GM13976 (cell line): ENCODE data around the gene SYNE2.
"Not testable (repeated sequence)": the region's sequence is repeated elsewhere in the genome, so short reads cannot be mapped to it uniquely, and the experiment has no call there.

Source experiments
- DNase-seq: peaks from one replicate; pipeline ENCODE4 v3.0.0; 2012; ENCODE audit warnings: low spot score
- in situ Hi-C: fragments of 300-500 bp; cut with MboI; formaldehyde crosslinking; loops from one replicate; pipeline ENCODE4 v1.12.0; 2022; ENCODE audit warnings: low sequenced_read_pairs, mixed read lengths, inconsistent platforms; ENCODE audit not compliant: unreplicated experiment
- TF ChIP-seq, protein P1 (sequence below): IDR thresholded peaks from 2 replicates; pipeline ENCODE4 v1.5.1; 2012; ENCODE audit warnings: borderline replicate concordance, mild to moderate bottlenecking; ENCODE audit not compliant: insufficient read depth; ENCODE audit errors: extremely low read depth, missing control alignments, control extremely low read depth

The SYNE2 gene

DNA sequence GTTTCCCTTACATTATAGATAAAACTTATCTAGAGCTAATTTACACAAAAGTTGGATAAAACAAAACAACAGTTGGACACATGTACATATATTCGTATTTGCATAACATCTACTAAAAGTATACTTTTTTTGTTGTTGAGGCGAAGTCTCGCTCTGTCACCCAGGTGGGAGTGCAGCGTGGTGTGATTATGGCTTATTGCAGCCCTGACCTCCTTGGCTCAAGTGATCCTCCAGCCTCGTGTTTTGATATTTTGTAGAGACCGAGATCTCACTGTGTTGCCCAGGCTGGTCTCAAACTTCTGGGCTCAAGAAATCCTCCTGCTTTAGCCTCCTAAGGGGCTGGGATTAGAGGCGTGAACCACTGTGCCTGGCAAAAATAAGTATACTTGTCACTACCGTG lies 9.4 kb downstream of the SYNE2 start:
- DNase-seq, result no peak
- TF ChIP-seq, protein P1, sequence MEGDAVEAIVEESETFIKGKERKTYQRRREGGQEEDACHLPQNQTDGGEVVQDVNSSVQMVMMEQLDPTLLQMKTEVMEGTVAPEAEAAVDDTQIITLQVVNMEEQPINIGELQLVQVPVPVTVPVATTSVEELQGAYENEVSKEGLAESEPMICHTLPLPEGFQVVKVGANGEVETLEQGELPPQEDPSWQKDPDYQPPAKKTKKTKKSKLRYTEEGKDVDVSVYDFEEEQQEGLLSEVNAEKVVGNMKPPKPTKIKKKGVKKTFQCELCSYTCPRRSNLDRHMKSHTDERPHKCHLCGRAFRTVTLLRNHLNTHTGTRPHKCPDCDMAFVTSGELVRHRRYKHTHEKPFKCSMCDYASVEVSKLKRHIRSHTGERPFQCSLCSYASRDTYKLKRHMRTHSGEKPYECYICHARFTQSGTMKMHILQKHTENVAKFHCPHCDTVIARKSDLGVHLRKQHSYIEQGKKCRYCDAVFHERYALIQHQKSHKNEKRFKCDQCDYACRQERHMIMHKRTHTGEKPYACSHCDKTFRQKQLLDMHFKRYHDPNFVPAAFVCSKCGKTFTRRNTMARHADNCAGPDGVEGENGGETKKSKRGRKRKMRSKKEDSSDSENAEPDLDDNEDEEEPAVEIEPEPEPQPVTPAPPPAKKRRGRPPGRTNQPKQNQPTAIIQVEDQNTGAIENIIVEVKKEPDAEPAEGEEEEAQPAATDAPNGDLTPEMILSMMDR, result no peak
- in situ Hi-C loops, result no loop called here

DNA sequence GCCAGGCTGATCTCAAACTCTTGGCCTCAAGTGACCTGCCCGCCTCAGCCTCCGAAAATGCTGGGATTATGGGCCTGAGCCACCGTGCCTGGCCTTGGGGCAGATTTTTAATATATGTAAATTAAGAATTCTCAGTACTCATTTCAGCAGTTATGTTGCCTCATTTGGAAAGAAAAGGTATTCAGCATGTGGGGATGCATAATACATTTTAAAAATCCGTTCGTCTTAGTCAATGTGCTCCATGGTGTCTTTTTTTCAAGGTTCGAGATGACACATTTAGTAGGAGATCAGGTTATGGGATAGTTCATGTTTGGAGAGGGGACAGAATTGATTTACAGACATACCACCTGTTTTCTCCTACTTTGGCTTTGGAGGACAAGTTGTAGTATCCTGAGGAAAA lies 10.2 kb downstream of the SYNE2 start:
- in situ Hi-C loops, result no loop called here

DNA sequence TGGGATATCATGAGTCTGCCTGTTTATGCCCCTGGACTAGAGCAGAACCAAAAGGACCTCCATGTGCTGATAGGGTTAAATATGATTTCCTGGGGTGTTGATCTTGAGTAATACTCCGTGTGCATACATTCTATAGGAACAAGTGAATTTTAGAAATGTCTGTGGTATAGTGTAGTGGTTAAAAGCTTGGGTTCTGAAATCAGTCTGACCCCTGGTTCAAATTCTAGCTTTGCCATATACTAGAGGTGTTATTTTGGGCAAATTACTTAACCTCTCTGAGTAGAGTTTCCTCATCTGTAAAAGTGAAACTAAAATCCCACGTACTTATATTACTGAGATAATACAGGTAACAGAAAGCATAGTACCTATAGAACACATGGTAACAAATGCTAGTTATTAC lies 12.0 kb downstream of the SYNE2 start:
- DNase-seq, in situ Hi-C loops: not testable (repeated sequence)

More for the DNA sequence above, 10.2 kb downstream of the SYNE2 start:
- DNase-seq, result no peak
- TF ChIP-seq, protein P1, result no peak

DNA sequence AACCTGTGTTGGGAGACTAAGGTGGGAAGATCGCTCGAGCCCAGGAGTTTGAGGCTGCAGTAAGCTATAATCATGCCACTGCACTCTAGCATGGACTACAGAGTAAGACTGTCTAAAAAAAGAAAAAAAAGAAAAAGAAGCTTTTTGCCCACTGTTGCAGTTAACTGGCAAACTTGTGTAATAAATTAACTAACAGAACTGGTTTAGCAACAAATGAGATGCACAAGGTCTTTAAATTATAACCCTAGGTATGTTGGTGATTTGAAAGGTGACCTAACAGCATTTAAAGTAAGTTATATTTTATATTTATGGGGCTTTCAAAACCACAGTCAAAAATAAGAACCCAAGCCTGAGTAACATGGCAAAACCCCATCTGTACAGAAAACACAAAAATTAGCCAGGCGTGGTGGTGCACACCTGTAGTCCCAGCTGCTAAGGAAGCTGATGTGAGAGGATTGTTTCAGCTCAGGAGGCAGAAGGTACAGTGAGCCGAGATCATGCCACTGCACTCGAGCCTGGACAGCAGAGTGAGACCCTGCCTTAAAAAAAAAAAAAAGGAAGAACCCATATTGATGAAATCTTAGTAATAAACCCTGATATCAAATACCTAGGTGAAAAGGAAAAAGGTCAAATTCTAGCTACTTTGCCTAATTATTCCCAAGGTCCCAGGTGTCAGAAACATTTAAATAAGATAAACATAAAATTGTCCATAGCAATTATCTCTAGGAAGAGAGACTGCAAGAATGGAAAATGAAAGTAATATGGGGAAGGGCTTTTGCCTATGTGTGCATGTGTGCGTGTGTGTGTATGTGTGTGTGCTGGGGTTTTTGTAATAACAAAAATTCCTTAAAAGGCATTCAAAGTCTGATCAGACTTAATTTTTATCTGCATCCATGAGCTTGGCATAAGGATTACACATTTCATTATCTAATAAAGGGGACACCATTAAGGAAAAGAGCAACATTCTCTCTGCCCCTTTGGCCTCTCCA lies 15.4 kb downstream of the SYNE2 start:
- TF ChIP-seq, protein P1, result no peak
- no peak for DNase-seq
- in situ Hi-C loops, result no loop called here

DNA sequence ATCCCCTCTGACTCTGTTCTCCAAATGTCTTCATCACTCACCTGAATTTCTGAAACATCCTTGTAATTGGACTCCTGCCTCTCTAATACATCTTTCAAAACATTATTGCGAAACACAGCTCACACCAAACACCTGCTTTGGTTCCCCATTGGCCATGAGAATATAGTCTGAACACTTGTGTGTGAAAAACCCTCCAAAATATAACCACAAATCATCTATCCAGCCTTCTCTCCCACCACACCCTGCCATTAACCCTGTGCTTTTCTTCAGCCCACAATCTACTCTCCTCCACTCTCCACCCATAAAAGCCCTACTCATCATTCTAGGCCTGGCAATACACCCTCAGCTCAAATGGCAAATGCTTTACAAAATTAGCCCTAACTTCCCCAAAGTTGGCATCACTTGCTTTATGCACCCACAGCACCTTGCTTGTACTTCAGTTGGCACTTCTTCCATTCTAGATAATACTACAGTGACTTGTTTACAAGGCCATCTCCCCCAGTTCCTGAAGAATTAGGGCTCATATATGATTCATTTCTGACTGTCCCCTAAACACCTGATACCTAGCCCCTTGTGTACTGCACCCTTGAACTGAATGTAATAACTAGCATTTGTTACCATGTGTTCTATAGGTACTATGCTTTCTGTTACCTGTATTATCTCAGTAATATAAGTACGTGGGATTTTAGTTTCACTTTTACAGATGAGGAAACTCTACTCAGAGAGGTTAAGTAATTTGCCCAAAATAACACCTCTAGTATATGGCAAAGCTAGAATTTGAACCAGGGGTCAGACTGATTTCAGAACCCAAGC lies 17.3 kb downstream of the SYNE2 start:
- DNase-seq, in situ Hi-C loops: not testable (repeated sequence)

DNA sequence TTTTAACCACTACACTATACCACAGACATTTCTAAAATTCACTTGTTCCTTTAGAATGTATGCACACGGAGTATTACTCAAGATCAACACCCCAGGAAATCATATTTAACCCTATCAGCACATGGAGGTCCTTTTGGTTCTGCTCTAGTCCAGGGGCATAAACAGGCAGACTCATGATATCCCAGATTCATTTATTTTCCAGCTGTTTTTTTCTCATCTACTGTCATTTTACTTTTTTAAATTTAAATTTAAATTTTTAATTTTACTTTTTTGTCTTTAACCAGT lies 17.9 kb downstream of the SYNE2 start:
- DNase-seq, in situ Hi-C loops: not testable (repeated sequence)

DNA sequence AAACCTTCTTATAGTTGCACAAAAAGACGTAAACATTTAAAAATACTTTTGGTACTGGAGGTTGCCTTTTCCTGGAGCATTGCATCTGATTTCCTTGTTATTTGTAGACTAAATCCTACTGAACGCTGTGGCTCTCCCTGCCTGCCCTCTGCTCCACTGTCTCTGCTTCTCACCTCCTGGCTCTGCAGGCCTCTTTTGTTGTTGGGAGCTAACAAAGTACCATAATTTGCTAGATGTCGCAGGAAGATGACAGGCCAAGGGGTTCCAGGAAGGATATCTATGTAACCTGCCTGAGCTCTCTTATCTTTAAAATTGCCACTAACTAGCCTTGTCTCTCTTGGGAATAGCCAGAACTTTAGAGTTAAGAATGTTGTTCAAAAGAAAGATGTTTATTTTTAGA lies 21.4 kb downstream of the SYNE2 start:
- in situ Hi-C loops, result no loop called here
- no peak for DNase-seq
- TF ChIP-seq, protein P1, result no peak

DNA sequence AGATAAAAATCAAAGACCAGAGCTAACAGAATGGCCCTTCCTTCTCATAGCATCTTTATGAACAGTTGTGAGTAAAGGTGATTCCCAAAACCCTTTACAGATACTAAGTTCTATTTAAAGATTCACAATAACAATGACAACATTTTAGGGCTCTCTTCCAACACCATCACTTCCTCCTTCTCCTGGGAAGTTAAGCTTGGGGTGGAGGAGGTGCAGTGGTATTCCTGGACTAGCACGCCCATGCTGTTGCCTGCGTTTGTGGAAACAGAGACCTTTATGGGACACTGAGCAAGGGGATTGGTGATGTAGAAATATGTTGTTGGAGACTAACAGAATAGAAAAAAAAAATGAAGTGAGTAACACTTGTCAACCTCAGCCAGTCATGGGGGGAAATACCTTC lies 22.5 kb downstream of the SYNE2 start:
- in situ Hi-C loops, result no loop called here
- TF ChIP-seq, protein P1, result no peak
- DNase-seq, result no peak
